ENCODE measurements around the gene CHST8.

The CHST8 gene

GRCh38 chr19:33772102-33772857 is 150.5 kb downstream of the CHST8 start:
- H3K4me3 ChIP-seq (replicated peaks; ENCODE audit: low read depth, low read length), result no peak overlapping the region
- H3K27me3 ChIP-seq (replicated peaks; ENCODE audit: control insufficient read depth, insufficient read depth, low read length), result no peaks in the 10 kb centered on the region; the same call in 1 of the 2 replicates
- DNase-seq (ENCODE audit: extremely low read depth, insufficient read length), result no peak
- no peak for TF ChIP-seq CTCF (IDR thresholded peaks at IDR 0.05; ENCODE audit: insufficient read depth, low read length, poor library complexity, severe bottlenecking)
- no peaks in the 10 kb centered on the region for H3K36me3 ChIP-seq (ENCODE audit: control insufficient read depth, insufficient read depth, low read length)

- TF ChIP-seq CTCF (IDR thresholded peaks at IDR 0.05; ENCODE audit: insufficient read depth, low read length, poor library complexity, severe bottlenecking), result no peak
- Histone ChIP-seq H3K36me3 (ENCODE audit: control insufficient read depth, insufficient read depth, low read length) (no peaks in the 10 kb centered on the region), H3K4me3 (replicated peaks; ENCODE audit: low read depth, low read length) (no peak overlapping the region), H3K27me3 (replicated peaks; ENCODE audit: control insufficient read depth, insufficient read depth, low read length) (no peaks in the 10 kb centered on the region; the same call in 1 of the 2 replicates)
- DNase-seq (ENCODE audit: extremely low read depth, insufficient read length), result no peak
Observed at GRCh38 chr19:33772858-33773180, 151.1 kb downstream of the CHST8 start.

- peaks cover 1% of the 10 kb centered on the region; the same call in 1 of the 2 replicates for H3K27me3 ChIP-seq (replicated peaks; ENCODE audit: control insufficient read depth, insufficient read depth, low read length)
- no peak for TF ChIP-seq CTCF (IDR thresholded peaks at IDR 0.05; ENCODE audit: insufficient read depth, low read length, poor library complexity, severe bottlenecking)
- no peaks in the 10 kb centered on the region for H3K36me3 ChIP-seq (ENCODE audit: control insufficient read depth, insufficient read depth, low read length)
- H3K4me3 ChIP-seq (replicated peaks; ENCODE audit: low read depth, low read length), result no peak overlapping the region
- no peak for DNase-seq (ENCODE audit: extremely low read depth, insufficient read length)
Observed at GRCh38 chr19:33773704-33774624, 152.2 kb downstream of the CHST8 start.

GRCh38 chr19:33774751-33775150 is 153.0 kb downstream of the CHST8 start:
- no peaks in the 10 kb centered on the region for H3K36me3 ChIP-seq (ENCODE audit: control insufficient read depth, insufficient read depth, low read length)
- TF ChIP-seq CTCF (IDR thresholded peaks at IDR 0.05; ENCODE audit: insufficient read depth, low read length, poor library complexity, severe bottlenecking), result no peak
- H3K4me3 ChIP-seq (replicated peaks; ENCODE audit: low read depth, low read length), result no peak overlapping the region
- H3K27me3 ChIP-seq (replicated peaks; ENCODE audit: control insufficient read depth, insufficient read depth, low read length), result peaks cover 1% of the 10 kb centered on the region; the same call in 1 of the 2 replicates
- no peak for DNase-seq (ENCODE audit: extremely low read depth, insufficient read length)

- DNase-seq (ENCODE audit: extremely low read depth, insufficient read length), result no peak
- no peaks in the 10 kb centered on the region for H3K36me3 ChIP-seq (ENCODE audit: control insufficient read depth, insufficient read depth, low read length)
- no peak for TF ChIP-seq CTCF (IDR thresholded peaks at IDR 0.05; ENCODE audit: insufficient read depth, low read length, poor library complexity, severe bottlenecking)
- no peak overlapping the region for H3K4me3 ChIP-seq (replicated peaks; ENCODE audit: low read depth, low read length)
- peaks cover 1% of the 10 kb centered on the region; the same call in 1 of the 2 replicates for H3K27me3 ChIP-seq (replicated peaks; ENCODE audit: control insufficient read depth, insufficient read depth, low read length)
Observed at GRCh38 chr19:33775731-33776487, 154.2 kb downstream of the CHST8 start.

Measured in GM06990 (cell line).